PC-9 (cell line): ENCODE measurements around the gene ASTL. TPM values are rescaled to one million over a fixed set of nuclear protein-coding genes. Genes with fewer than 3 reads are reported as not detected.

Experiments
- BruUV-seq: library from RNA; stranded (reverse); fragments of 400-500 nt; replicated peaks from 2 replicates; lab custom pipeline; 2021; lab: Mats Ljungman, UMichigan
- CTCF ChIA-PET: fragments of 300-600 bp; sonication (Branson Sonifier 250); formaldehyde crosslinking; loops from one replicate; lab custom pipeline; 2022; ENCODE audit warnings: antibody characterized with exemption; lab: Charles Lee
- POLR2A ChIA-PET: fragments of 300-600 bp; sonication (Branson Sonifier 250); formaldehyde crosslinking; loops from one replicate; lab custom pipeline; 2022; ENCODE audit warnings: antibody characterized with exemption; ENCODE audit not compliant: unreplicated experiment; lab: Charles Lee
- DNase-seq, 2 experiments: peaks; one replicate each; pipeline versions ENCODE4 v3.0.0 to v3.0.0-alpha.2; 2015 to 2022; ENCODE audit warnings: mixed read lengths in 1 of 2
- H2AFZ ChIP-seq: fragments of 200-600 bp; sonication (generic); 2 replicates; pipeline ENCODE4 v1.8.1; 2017; ENCODE audit warnings: antibody characterized with exemption
- H3F3A ChIP-seq: fragments of 200-600 bp; sonication (generic); 2 replicates; pipeline ENCODE4 v1.8.1; 2017; ENCODE audit warnings: antibody characterized with exemption, mild to moderate bottlenecking, low read depth; ENCODE audit not compliant: insufficient read depth
- H3K27ac ChIP-seq: fragments of 200-600 bp; sonication (generic); 2 replicates; pipeline ENCODE4 v1.6.1; 2016; ENCODE audit warnings: mixed run types
- H3K27me3 ChIP-seq: fragments of 200-600 bp; sonication (generic); 2 replicates; pipeline ENCODE4 v1.6.1; 2016; ENCODE audit warnings: low read depth, mixed run types; ENCODE audit not compliant: insufficient read depth
- H3K36me3 ChIP-seq: fragments of 200-600 bp; sonication (generic); 2 replicates; pipeline ENCODE4 v1.6.1; 2016; ENCODE audit warnings: low read depth, mixed run types
- H3K4me1 ChIP-seq: fragments of 200-600 bp; sonication (generic); replicated peaks from 2 replicates; pipeline ENCODE4 v1.6.1; 2016; ENCODE audit warnings: mixed run types; ENCODE audit not compliant: insufficient read depth
- H3K4me2 ChIP-seq: fragments of 200-600 bp; sonication (generic); 2 replicates; pipeline ENCODE4 v1.6.1; 2017; ENCODE audit warnings: mixed run types
- H3K4me3 ChIP-seq: fragments of 200-600 bp; sonication (generic); 2 replicates; pipeline ENCODE4 v1.6.1; 2016; ENCODE audit warnings: mixed run types
- H3K79me2 ChIP-seq: fragments of 200-600 bp; sonication (generic); 2 replicates; pipeline ENCODE4 v1.6.1; 2017; ENCODE audit warnings: low read depth, mixed run types
- H3K9me2 ChIP-seq: fragments of 200-600 bp; sonication (generic); 2 replicates; pipeline ENCODE4 v1.8.1; 2017; ENCODE audit warnings: mild to moderate bottlenecking; ENCODE audit not compliant: insufficient read depth
- H3K9me3 ChIP-seq: fragments of 200-600 bp; sonication (generic); 2 replicates; pipeline ENCODE4 v1.8.1; 2016; ENCODE audit warnings: low read depth; ENCODE audit not compliant: insufficient read depth
- H4K20me1 ChIP-seq: fragments of 200-600 bp; sonication (generic); 2 replicates; pipeline ENCODE4 v1.8.1; 2017; ENCODE audit not compliant: insufficient read depth
- EZH2 ChIP-seq: fragments of 200-600 bp; sonication (generic); IDR thresholded peaks from 2 replicates; pipeline ENCODE4 v1.8.0; 2017; ENCODE audit warnings: antibody characterized with exemption, low read depth
- intact Hi-C: fragments of 100-400 bp; cut with micrococcal nuclease; formaldehyde crosslinking; loops from one replicate; pipeline ENCODE4 v1.10.0; 2022; ENCODE audit not compliant: unreplicated experiment
- total RNA-seq: library from RNA; stranded (reverse); gene quantifications from 2 replicates; pipeline ENCODE4 v1.2.3, GENCODE V29; 2021
- TF ChIP-seq, protein P1 (sequence below): fragments of 200-600 bp; sonication (generic); conservative IDR thresholded peaks from 2 replicates; pipeline ENCODE4 v1.6.1; 2017; ENCODE audit warnings: mixed run types, antibody characterized with exemption, mild to moderate bottlenecking, moderate library complexity

ASTL gene
- total RNA-seq, 1 experiment from 2014 or later: not detected

DNA sequence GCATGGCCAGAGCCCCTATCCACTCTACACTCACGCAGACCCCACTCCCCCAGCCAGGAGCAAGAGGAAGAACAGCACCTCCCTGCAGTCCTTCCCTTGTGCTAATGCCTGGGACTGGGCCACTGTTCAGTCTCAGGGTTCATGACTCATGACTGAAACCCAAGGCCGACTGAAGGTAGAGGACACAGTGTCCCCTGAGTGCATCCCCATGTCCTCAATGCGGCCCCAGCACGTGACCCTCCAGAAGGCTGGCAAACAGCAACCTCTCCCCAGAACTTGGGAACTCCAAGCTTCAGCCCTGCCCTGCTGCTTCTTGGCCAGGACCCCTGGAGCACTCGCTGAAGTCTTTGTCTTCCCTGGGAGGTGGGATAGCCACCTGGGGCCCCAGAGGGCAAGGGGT lies 15.9 kb downstream of the ASTL start:
- ChIA-PET POLR2A (no interaction called here), CTCF (no interaction called here)
- intact Hi-C loops: no loop called here
- Histone ChIP-seq H3K4me1 (peaks cover 2% of the 10 kb centered on the region; the same call in 1 of the 2 replicates), H3K9me2 (no peaks in the 10 kb centered on the region), H3K27me3 (peaks cover 91% of the 10 kb centered on the region), H3F3A (no peaks in the 10 kb centered on the region), H3K4me3 (no peak overlapping the region), H2AFZ (no peak overlapping the region), H4K20me1 (no peaks in the 10 kb centered on the region), H3K36me3 (no peaks in the 10 kb centered on the region), H3K79me2 (no peaks in the 10 kb centered on the region), H3K9me3 (no peaks in the 10 kb centered on the region), H3K27ac (no peak overlapping the region), H3K4me2 (no peak overlapping the region)
- no TSS peak for BruUV-seq
- TF ChIP-seq, protein P1, sequence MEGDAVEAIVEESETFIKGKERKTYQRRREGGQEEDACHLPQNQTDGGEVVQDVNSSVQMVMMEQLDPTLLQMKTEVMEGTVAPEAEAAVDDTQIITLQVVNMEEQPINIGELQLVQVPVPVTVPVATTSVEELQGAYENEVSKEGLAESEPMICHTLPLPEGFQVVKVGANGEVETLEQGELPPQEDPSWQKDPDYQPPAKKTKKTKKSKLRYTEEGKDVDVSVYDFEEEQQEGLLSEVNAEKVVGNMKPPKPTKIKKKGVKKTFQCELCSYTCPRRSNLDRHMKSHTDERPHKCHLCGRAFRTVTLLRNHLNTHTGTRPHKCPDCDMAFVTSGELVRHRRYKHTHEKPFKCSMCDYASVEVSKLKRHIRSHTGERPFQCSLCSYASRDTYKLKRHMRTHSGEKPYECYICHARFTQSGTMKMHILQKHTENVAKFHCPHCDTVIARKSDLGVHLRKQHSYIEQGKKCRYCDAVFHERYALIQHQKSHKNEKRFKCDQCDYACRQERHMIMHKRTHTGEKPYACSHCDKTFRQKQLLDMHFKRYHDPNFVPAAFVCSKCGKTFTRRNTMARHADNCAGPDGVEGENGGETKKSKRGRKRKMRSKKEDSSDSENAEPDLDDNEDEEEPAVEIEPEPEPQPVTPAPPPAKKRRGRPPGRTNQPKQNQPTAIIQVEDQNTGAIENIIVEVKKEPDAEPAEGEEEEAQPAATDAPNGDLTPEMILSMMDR: no peak
- no peak for TF ChIP-seq EZH2
- no peak for DNase-seq

GRCh38 chr2:96121414-96121813 lies 16.9 kb downstream of the ASTL start:
- no peaks in the 10 kb centered on the region for H3K9me2 ChIP-seq
- H3K4me3 ChIP-seq: no peak overlapping the region
- H3K79me2 ChIP-seq: no peaks in the 10 kb centered on the region
- no TSS peak for BruUV-seq
- H3K4me1 ChIP-seq: peaks cover 5% of the 10 kb centered on the region; the same call in 1 of the 2 replicates
- no peak overlapping the region for H3K27ac ChIP-seq
- H3K27me3 ChIP-seq: peaks cover 94% of the 10 kb centered on the region
- no peaks in the 10 kb centered on the region for H3F3A ChIP-seq
- H3K4me2 ChIP-seq: no peak overlapping the region
- no peak overlapping the region for H2AFZ ChIP-seq
- DNase-seq: no peak
- POLR2A ChIA-PET: no interaction called here
- no peaks in the 10 kb centered on the region for H3K9me3 ChIP-seq
- intact Hi-C loops: no loop called here
- no peaks in the 10 kb centered on the region for H4K20me1 ChIP-seq
- no peak for TF ChIP-seq EZH2
- TF ChIP-seq, protein P1: no peak
- CTCF ChIA-PET: no interaction called here
- H3K36me3 ChIP-seq: no peaks in the 10 kb centered on the region

DNA sequence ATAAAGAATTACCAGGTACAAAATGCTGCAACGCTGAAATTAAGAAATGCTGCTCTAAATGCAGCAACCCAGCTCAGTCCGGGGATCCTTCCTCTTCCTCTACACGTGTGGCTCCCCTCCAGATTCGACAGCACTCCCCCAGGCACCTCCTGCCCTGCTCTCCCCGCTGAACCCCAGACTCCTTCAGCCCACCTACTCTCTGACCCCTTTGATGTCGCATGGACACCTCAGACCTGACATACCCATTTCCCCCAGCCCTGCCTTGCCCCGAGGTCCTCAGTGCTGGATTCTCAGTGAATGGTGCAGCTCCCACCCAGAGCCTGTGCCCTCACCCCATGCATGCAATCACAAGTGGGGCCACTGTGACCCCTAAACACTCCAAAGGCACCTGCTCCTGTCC lies 17.3 kb downstream of the ASTL start:
- Histone ChIP-seq H3K27ac (no peak overlapping the region), H3K9me3 (no peaks in the 10 kb centered on the region), H3K36me3 (no peaks in the 10 kb centered on the region), H2AFZ (no peak overlapping the region), H3K27me3 (peaks cover 90% of the 10 kb centered on the region), H3K4me2 (no peak overlapping the region), H4K20me1 (no peaks in the 10 kb centered on the region), H3K79me2 (no peaks in the 10 kb centered on the region), H3K4me3 (no peak overlapping the region), H3F3A (no peaks in the 10 kb centered on the region), H3K9me2 (no peaks in the 10 kb centered on the region), H3K4me1 (peaks cover 5% of the 10 kb centered on the region; the same call in 1 of the 2 replicates)
- no peak for DNase-seq
- intact Hi-C loops: no loop called here
- no TSS peak for BruUV-seq
- TF ChIP-seq, protein P1: no peak
- no peak for TF ChIP-seq EZH2
- ChIA-PET CTCF (no interaction called here), POLR2A (no interaction called here)
